H9 (cell line): ENCODE results near the gene SGIP1. TPM values are rescaled to one million over a fixed set of nuclear protein-coding genes. Genes with fewer than 3 reads are reported as not detected.
A peak's percentile ranks its signal among the peaks of the same experiment; 100 is the strongest.

Experiments used
- DNase-seq: peaks from one replicate; pipeline ENCODE4 v3.0.0-alpha.2; 2017
- H2AFZ ChIP-seq: one replicate; pipeline ENCODE4 v1.6.1; 2013; ENCODE audit warnings: mild to moderate bottlenecking, low read length, control low read depth, moderate library complexity
- H2AK5ac ChIP-seq: 2 replicates; pipeline ENCODE4 v1.6.1; 2013; ENCODE audit warnings: low read length, control low read depth, mixed read lengths; ENCODE audit not compliant: insufficient read length
- H2BK120ac ChIP-seq: one replicate; pipeline ENCODE4 v1.6.1; 2013; ENCODE audit warnings: low read depth, mild to moderate bottlenecking, low read length, control low read depth, inconsistent platforms; ENCODE audit not compliant: poor library complexity, severe bottlenecking
- H2BK12ac ChIP-seq: 2 replicates; pipeline ENCODE4 v1.6.1; 2013; ENCODE audit warnings: low read length, control low read depth, mixed read lengths, low read depth; ENCODE audit not compliant: insufficient read length
- H2BK15ac ChIP-seq: 2 replicates; pipeline ENCODE4 v1.6.1; 2013; ENCODE audit warnings: low read depth, low read length, control low read depth
- H2BK20ac ChIP-seq: one replicate; pipeline ENCODE4 v1.6.1; 2013; ENCODE audit warnings: low read depth, mild to moderate bottlenecking, low read length, control low read depth, inconsistent platforms; ENCODE audit not compliant: poor library complexity, severe bottlenecking
- H2BK5ac ChIP-seq: 2 replicates; pipeline ENCODE4 v1.6.1; 2013; ENCODE audit warnings: low read length, control low read depth, mixed read lengths; ENCODE audit not compliant: insufficient read length
- H3K14ac ChIP-seq: 2 replicates; pipeline ENCODE4 v1.6.1; 2013; ENCODE audit warnings: low read length, control low read depth; ENCODE audit not compliant: insufficient read depth
- H3K18ac ChIP-seq: 2 replicates; pipeline ENCODE4 v1.6.1; 2013; ENCODE audit warnings: low read depth, mild to moderate bottlenecking, mixed read lengths, low read length, control low read depth; ENCODE audit not compliant: insufficient read length
- H3K23ac ChIP-seq: 2 replicates; pipeline ENCODE4 v1.6.1; 2013; ENCODE audit warnings: low read length, control low read depth, mixed read lengths, low read depth; ENCODE audit not compliant: insufficient read length
- H3K23me2 ChIP-seq: 2 replicates; pipeline ENCODE4 v1.6.1; 2013; ENCODE audit warnings: low read depth, mild to moderate bottlenecking, mixed read lengths, low read length, control low read depth; ENCODE audit not compliant: insufficient read length, poor library complexity, severe bottlenecking
- H3K27ac ChIP-seq: 2 replicates; pipeline ENCODE4 v1.5.1; 2013; ENCODE audit warnings: low read length, control low read depth, mixed read lengths, low read depth; ENCODE audit not compliant: insufficient read length
- H3K27me3 ChIP-seq: 2 replicates; pipeline ENCODE4 v1.6.1; 2013; ENCODE audit warnings: low read length, control low read depth, inconsistent platforms; ENCODE audit not compliant: insufficient read depth
- H3K4ac ChIP-seq: 2 replicates; pipeline ENCODE4 v1.6.1; 2013; ENCODE audit warnings: low read depth, mild to moderate bottlenecking, control low read depth, inconsistent platforms, low read length, moderate library complexity
- H3K4me1 ChIP-seq: 2 replicates; pipeline ENCODE4 v1.6.1; 2013; ENCODE audit warnings: low read length, control low read depth, inconsistent platforms; ENCODE audit not compliant: insufficient read depth
- H3K4me2 ChIP-seq: 2 replicates; pipeline ENCODE4 v1.6.1; 2013; ENCODE audit warnings: low read length, control low read depth, mixed read lengths; ENCODE audit not compliant: insufficient read length, insufficient read depth
- H3K56ac ChIP-seq: 2 replicates; pipeline ENCODE4 v1.6.1; 2013; ENCODE audit warnings: low read depth, mild to moderate bottlenecking, mixed read lengths, low read length, control low read depth; ENCODE audit not compliant: insufficient read length
- H3K79me1 ChIP-seq: 2 replicates; pipeline ENCODE4 v1.6.1; 2013; ENCODE audit warnings: low read depth, mild to moderate bottlenecking, moderate library complexity, low read length, control low read depth, inconsistent platforms; ENCODE audit not compliant: insufficient read depth, poor library complexity, severe bottlenecking
- H3K79me2 ChIP-seq: 2 replicates; pipeline ENCODE4 v1.6.1; 2013; ENCODE audit warnings: low read length, control low read depth, inconsistent platforms; ENCODE audit not compliant: insufficient read depth
- H3K9ac ChIP-seq: 2 replicates; pipeline ENCODE4 v1.6.1; 2013; ENCODE audit warnings: low read length, control low read depth, mixed read lengths; ENCODE audit not compliant: insufficient read length; ENCODE audit errors: extremely low read depth
- H3K9me3 ChIP-seq: one replicate; pipeline ENCODE4 v1.6.1; 2013; ENCODE audit warnings: low read depth, low read length, inconsistent platforms; ENCODE audit not compliant: control insufficient read depth
- H3T11ph ChIP-seq: one replicate; pipeline ENCODE4 v1.6.1; 2013; ENCODE audit warnings: mild to moderate bottlenecking, low read length, control low read depth, inconsistent platforms
- H4K20me1 ChIP-seq: one replicate; pipeline ENCODE4 v1.6.1; 2013; ENCODE audit not compliant: control insufficient read depth, insufficient read length, insufficient read depth
- H4K5ac ChIP-seq: 2 replicates; pipeline ENCODE4 v1.6.1; 2013; ENCODE audit warnings: low read depth, mild to moderate bottlenecking, mixed read lengths, low read length, control low read depth; ENCODE audit not compliant: insufficient read length
- H4K8ac ChIP-seq: replicated peaks from 2 replicates; pipeline ENCODE4 v1.6.1; 2013; ENCODE audit warnings: low read length, control low read depth, mixed read lengths, low read depth; ENCODE audit not compliant: insufficient read length
- H4K91ac ChIP-seq: 2 replicates; pipeline ENCODE4 v1.6.1; 2013; ENCODE audit warnings: low read depth, mild to moderate bottlenecking, moderate library complexity, mixed read lengths, low read length, control low read depth; ENCODE audit not compliant: insufficient read length
- H3K27ac Mint-ChIP-seq, 3 experiments: 2 replicates in 2 of 3; 3 replicates in 1 of 3; pipeline ENCODE4 v1.8.0; 2020 to 2021; ENCODE audit warnings: mixed read lengths in 3 of 3, mild to moderate bottlenecking in 1 of 3, moderate library complexity in 1 of 3
- H3K27me3 Mint-ChIP-seq: 2 replicates; pipeline ENCODE4 v1.8.0; 2021; ENCODE audit warnings: low read depth, mild to moderate bottlenecking, moderate library complexity, mixed read lengths
- H3K36me3 Mint-ChIP-seq, 3 experiments: 2 replicates in 2 of 3; 3 replicates in 1 of 3; pipeline ENCODE4 v1.8.0; 2020 to 2021; ENCODE audit warnings: low read depth in 3 of 3, mixed read lengths in 3 of 3; ENCODE audit not compliant: insufficient read depth in 1 of 3
- H3K4me1 Mint-ChIP-seq, 2 experiments: 2 replicates each; pipeline ENCODE4 v1.8.0; 2020; ENCODE audit warnings: mixed read lengths in 2 of 2
- H3K4me3 Mint-ChIP-seq, 2 experiments: 2 replicates in 1 of 2; 3 replicates in 1 of 2; pipeline ENCODE4 v1.8.0; 2020 to 2021; ENCODE audit warnings: mild to moderate bottlenecking in 2 of 2, mixed read lengths in 2 of 2, moderate library complexity in 1 of 2
- H3K9me3 Mint-ChIP-seq, 2 experiments: 2 replicates in 1 of 2; 3 replicates in 1 of 2; pipeline ENCODE4 v1.8.0; 2020; ENCODE audit warnings: mild to moderate bottlenecking in 2 of 2, mixed read lengths in 2 of 2, moderate library complexity in 1 of 2
- CTCF ChIP-seq: fragments of 200-600 bp; sonication (generic); conservative IDR thresholded peaks from 3 replicates; pipeline ENCODE4 v1.8.0; 2021; ENCODE audit warnings: antibody characterized with exemption, mild to moderate bottlenecking
- WGBS: extraction: QIAGEN DNeasy Blood & Tissue Kit; methylation state at CpG from one replicate; pipeline ENCODE4 v1.1.7; 2013; ENCODE audit warnings: missing lambda C conversion rate, low lambda C conversion rate, mixed read lengths; ENCODE audit not compliant: insufficient read length; ENCODE audit errors: extremely low coverage; 5-methylcytosine and 5-hydroxymethylcytosine counted together
- total RNA-seq: library from RNA; stranded (reverse); gene quantifications from 2 replicates; pipeline ENCODE4 v1.2.1, GENCODE V29; 2021

The SGIP1 gene
- total RNA-seq, 1 experiment from 2014 or later, result 1.5 TPM

DNA sequence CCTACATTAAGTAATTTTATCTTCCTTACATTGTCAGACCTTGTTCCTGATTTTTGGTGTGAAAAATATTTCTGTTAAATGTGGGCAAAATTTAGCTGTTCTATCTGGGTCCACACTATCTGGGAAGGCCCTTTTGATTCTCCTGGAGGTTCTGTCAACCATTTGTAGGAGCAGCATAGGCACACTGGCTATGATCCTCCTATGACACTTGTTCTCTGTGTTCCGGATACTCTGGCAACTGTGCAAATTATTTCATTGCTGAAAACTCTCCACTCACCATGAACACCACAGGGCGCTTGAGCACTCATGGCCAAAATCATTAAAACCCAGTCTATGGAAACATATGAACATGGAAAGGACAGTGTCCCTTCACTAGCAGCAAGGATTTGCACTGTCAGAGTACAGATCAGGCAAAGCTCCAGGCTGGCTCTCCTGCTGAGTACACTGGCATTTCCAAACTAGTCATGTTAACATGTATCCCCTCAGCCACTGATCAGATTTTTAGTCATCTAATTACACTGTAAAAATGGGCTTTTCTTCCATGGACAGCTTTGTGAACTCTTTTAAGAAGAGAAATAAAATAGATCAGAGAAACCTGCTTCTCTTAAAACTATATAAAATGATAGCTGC is 43.9 kb upstream of the SGIP1 start:
- Histone ChIP-seq H2BK20ac (no peak overlapping the region), H2BK120ac (no peak overlapping the region), H3K23me2 (no peaks in the 10 kb centered on the region), H3K9me3 (no peaks in the 10 kb centered on the region), H2BK12ac (no peak overlapping the region), H3K14ac (no peak overlapping the region), H3K56ac (no peak overlapping the region), H3K18ac (no peak overlapping the region), H4K20me1 (no peaks in the 10 kb centered on the region), H3T11ph (no peak overlapping the region), H3K4me2 (no peak overlapping the region), H4K91ac (no peak overlapping the region), H2AFZ (peak overlapping the region; percentile 52), H2AK5ac (no peak overlapping the region), H3K79me1 (no peaks in the 10 kb centered on the region), H2BK15ac (no peak overlapping the region), H4K8ac (no peak overlapping the region), H3K27ac (no peak overlapping the region), H3K23ac (no peak overlapping the region), H2BK5ac (no peak overlapping the region), H3K9ac (no peak overlapping the region), H3K4me1 (no peaks in the 10 kb centered on the region), H4K5ac (no peak overlapping the region), H3K4ac (no peak overlapping the region), H3K79me2 (no peaks in the 10 kb centered on the region), H3K27me3 (no peaks in the 10 kb centered on the region)
- TF ChIP-seq CTCF, result no peak
- Mint-ChIP-seq H3K4me1 (peaks cover 6% of the 10 kb centered on the region in 2 experiments), H3K9me3 (peaks cover 3% of the 10 kb centered on the region in 2 experiments; a peak in 2 of 5 replicates), H3K4me3 (no peak overlapping the region), H3K27ac (no peak overlapping the region), H3K27me3 (no peaks in the 10 kb centered on the region), H3K36me3 (no peaks in the 10 kb centered on the region)
- DNase-seq, result no peak
- no CpG with 5 or more reads among the region's 2 CpGs for WGBS
